8988T (cell line): ENCODE measurements around the gene SYNE1.
"Not testable (repeated sequence)": the region's sequence is repeated elsewhere in the genome, so short reads cannot be mapped to it uniquely, and the experiment has no call there.

Experiments used
- DNase-seq: peaks from one replicate; pipeline ENCODE4 v3.0.0; 2011

SYNE1 gene

GRCh38 chr6:152078001-152078400 lies 559.2 kb downstream of the SYNE1 start:
- no peak for DNase-seq

- not testable (repeated sequence) for DNase-seq
Measured at GRCh38 chr6:152076242-152076641, 560.9 kb downstream of the SYNE1 start.

GRCh38 chr6:152071843-152072242 lies 565.3 kb downstream of the SYNE1 start:
- DNase-seq, result no peak
